HUES48 (cell line): Measurements from ENCODE around the gene E2F7.

Experiments used
- H3K27ac ChIP-seq: one replicate; pipeline ENCODE4 v1.7.0; 2013; ENCODE audit warnings: low read depth, low read length, inconsistent platforms
- H3K27me3 ChIP-seq: 2 replicates; pipeline ENCODE4 v1.6.1; 2013; ENCODE audit warnings: mild to moderate bottlenecking, low read length; ENCODE audit not compliant: control insufficient read depth, insufficient read depth
- H3K36me3 ChIP-seq: 2 replicates; pipeline ENCODE4 v1.6.1; 2013; ENCODE audit warnings: low read length; ENCODE audit not compliant: control insufficient read depth, insufficient read depth
- H3K4me1 ChIP-seq: 2 replicates; pipeline ENCODE4 v1.6.1; 2013; ENCODE audit warnings: mild to moderate bottlenecking, low read length; ENCODE audit not compliant: control insufficient read depth, insufficient read depth
- H3K4me3 ChIP-seq: 2 replicates; pipeline ENCODE4 v1.5.1; 2013; ENCODE audit warnings: mild to moderate bottlenecking, low read depth, low read length
- H3K9ac ChIP-seq: 2 replicates; pipeline ENCODE4 v1.6.1; 2013; ENCODE audit warnings: mild to moderate bottlenecking, low read depth, low read length, moderate library complexity
- H3K9me3 ChIP-seq: 2 replicates; pipeline ENCODE4 v1.6.1; 2013; ENCODE audit warnings: low read length; ENCODE audit not compliant: control insufficient read depth, insufficient read depth

Gene E2F7

GRCh38 chr12:77044721-77045120 is 20.6 kb downstream of the E2F7 start:
- Histone ChIP-seq H3K9ac (no peak overlapping the region), H3K36me3 (peaks cover 97% of the 10 kb centered on the region), H3K27ac (no peak overlapping the region), H3K4me3 (no peak overlapping the region), H3K9me3 (no peaks in the 10 kb centered on the region), H3K4me1 (no peaks in the 10 kb centered on the region), H3K27me3 (no peaks in the 10 kb centered on the region)

GRCh38 chr12:77042833-77043232 is 22.5 kb downstream of the E2F7 start:
- no peak overlapping the region for H3K9ac ChIP-seq
- peaks cover 97% of the 10 kb centered on the region for H3K36me3 ChIP-seq
- H3K4me3 ChIP-seq = no peak overlapping the region
- H3K27me3 ChIP-seq = no peaks in the 10 kb centered on the region
- peaks cover 3% of the 10 kb centered on the region; the same call in 1 of the 2 replicates for H3K9me3 ChIP-seq
- H3K27ac ChIP-seq = no peak overlapping the region
- no peaks in the 10 kb centered on the region for H3K4me1 ChIP-seq

- peaks cover 3% of the 10 kb centered on the region; the same call in 1 of the 2 replicates for H3K9me3 ChIP-seq
- no peak overlapping the region for H3K4me3 ChIP-seq
- no peaks in the 10 kb centered on the region for H3K4me1 ChIP-seq
- no peak overlapping the region for H3K9ac ChIP-seq
- peaks cover 82% of the 10 kb centered on the region for H3K36me3 ChIP-seq
- no peaks in the 10 kb centered on the region for H3K27me3 ChIP-seq
- H3K27ac ChIP-seq = no peak overlapping the region
These were observed 25.1 kb downstream of the E2F7 start for GRCh38 chr12:77040231-77040630.

DNA sequence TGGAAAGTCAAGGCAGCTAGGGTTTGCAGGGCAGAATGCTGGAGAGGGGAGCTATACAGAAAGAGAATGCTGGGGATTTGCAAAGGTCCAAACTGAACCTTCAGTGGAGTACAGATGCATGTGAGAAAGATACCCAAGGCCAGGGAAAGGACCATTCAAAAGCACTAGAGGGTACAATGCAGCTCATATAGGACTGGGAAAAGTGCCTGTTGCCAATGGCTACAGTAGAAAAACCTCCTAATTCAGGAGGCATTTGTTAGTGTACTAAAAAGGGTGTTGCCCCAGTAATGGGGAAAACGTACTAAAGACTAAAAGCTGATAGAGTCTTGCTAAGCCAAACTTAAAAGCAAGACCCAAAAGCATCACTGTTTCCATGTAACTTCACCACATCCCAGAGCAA is 30.1 kb downstream of the E2F7 start:
- H3K27ac ChIP-seq = no peak overlapping the region
- no peaks in the 10 kb centered on the region for H3K27me3 ChIP-seq
- no peaks in the 10 kb centered on the region for H3K4me1 ChIP-seq
- H3K4me3 ChIP-seq = no peak overlapping the region
- peaks cover 83% of the 10 kb centered on the region for H3K36me3 ChIP-seq
- peaks cover 3% of the 10 kb centered on the region; the same call in 1 of the 2 replicates for H3K9me3 ChIP-seq
- no peak overlapping the region for H3K9ac ChIP-seq

DNA sequence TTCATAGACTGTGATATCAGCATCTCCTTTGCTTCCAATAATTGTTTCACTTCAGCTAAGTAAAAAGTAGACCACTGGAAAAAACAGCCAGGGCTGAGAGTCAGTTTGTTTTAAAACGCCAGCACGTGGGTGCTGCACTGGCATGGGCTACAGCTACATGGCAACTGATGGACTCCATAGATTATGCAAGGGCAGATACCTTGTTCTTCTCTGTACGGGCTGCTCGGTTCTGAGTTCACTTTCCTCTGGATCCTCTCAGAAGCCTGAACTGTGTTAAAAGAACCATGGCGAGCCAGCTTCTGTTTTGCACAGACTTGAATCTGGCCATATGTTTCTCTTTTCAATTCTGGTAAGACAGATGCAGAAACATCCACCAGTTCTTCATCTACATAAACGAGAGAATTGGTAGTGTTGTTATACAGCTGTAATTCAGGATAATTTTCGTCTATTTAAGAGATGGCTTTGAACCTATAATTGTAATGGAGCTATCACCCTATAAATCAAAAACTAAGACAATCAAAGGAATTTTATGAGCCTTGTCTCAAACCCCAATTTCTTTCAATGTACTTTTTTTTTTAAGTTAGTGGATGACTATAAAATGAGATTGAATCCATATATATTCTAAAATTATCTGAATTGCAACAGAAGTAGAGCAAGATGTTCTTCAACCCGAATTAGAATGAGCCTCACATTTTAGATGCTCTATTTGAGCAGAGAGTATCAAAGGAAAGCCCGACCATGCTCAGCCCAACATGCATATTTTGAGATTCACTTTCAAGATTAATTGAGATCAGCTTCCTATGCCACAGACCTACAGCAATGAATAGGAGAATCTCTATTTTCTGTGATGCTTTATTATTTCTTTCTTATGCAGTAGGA is 31.5 kb downstream of the E2F7 start:
- Histone ChIP-seq H3K9ac (no peak overlapping the region), H3K36me3 (peaks cover 83% of the 10 kb centered on the region), H3K4me1 (no peaks in the 10 kb centered on the region), H3K27me3 (no peaks in the 10 kb centered on the region), H3K9me3 (peaks cover 3% of the 10 kb centered on the region; the same call in 1 of the 2 replicates), H3K27ac (no peak overlapping the region), H3K4me3 (no peak overlapping the region)

DNA sequence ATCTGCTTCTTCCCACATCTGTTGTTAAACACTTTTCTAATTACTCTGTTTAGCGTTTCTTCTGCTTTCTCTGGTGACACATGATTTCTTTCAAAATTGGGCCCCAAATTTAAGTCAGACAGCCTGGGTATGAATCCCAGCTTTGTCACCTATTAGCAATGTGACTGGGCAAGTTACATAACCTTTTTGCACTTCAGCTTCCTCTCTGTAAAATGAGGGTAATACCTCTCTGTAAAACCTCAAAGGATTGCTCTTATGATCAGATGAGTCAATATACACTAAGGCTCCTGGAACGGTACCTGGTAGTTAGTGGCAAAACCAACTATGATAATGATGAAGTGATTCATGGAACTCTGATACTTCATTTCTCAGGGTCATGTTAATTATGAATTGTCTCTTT is 33.0 kb downstream of the E2F7 start:
- H3K9ac ChIP-seq = no peak overlapping the region
- no peak overlapping the region for H3K27ac ChIP-seq
- no peaks in the 10 kb centered on the region for H3K9me3 ChIP-seq
- no peak overlapping the region for H3K4me3 ChIP-seq
- no peaks in the 10 kb centered on the region for H3K27me3 ChIP-seq
- H3K36me3 ChIP-seq = peaks cover 80% of the 10 kb centered on the region
- H3K4me1 ChIP-seq = no peaks in the 10 kb centered on the region

DNA sequence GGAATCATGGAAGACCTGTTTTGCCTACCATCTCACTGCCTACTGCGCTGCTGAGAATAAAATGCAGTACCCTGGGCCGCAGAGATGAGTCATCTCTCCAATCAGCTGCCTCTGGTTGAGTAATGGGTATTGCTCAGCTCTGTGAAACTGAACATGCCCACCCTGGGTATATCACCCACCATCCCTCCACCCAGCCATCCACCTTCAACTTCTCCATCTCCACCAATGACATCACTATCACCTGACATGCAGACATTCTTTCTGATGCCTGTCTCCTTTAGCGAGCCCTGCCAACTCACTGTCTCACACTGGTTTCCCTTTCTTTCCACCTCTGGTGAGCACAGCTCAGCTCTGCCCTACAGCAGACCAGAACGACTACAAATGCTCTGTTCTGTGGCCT is 33.6 kb downstream of the E2F7 start:
- no peak overlapping the region for H3K4me3 ChIP-seq
- no peaks in the 10 kb centered on the region for H3K9me3 ChIP-seq
- H3K4me1 ChIP-seq = no peaks in the 10 kb centered on the region
- H3K27ac ChIP-seq = no peak overlapping the region
- no peaks in the 10 kb centered on the region for H3K27me3 ChIP-seq
- H3K9ac ChIP-seq = no peak overlapping the region
- peaks cover 84% of the 10 kb centered on the region for H3K36me3 ChIP-seq

GRCh38 chr12:77025782-77026314 is 39.5 kb downstream of the E2F7 start:
- H3K4me3 ChIP-seq = no peak overlapping the region
- no peaks in the 10 kb centered on the region for H3K27me3 ChIP-seq
- no peaks in the 10 kb centered on the region for H3K9me3 ChIP-seq
- no peak overlapping the region for H3K9ac ChIP-seq
- H3K36me3 ChIP-seq = peaks cover 94% of the 10 kb centered on the region
- no peak overlapping the region for H3K27ac ChIP-seq
- no peaks in the 10 kb centered on the region for H3K4me1 ChIP-seq

GRCh38 chr12:77023501-77023900 is 41.9 kb downstream of the E2F7 start:
- peaks cover 93% of the 10 kb centered on the region for H3K36me3 ChIP-seq
- H3K27ac ChIP-seq = no peak overlapping the region
- no peaks in the 10 kb centered on the region for H3K4me1 ChIP-seq
- no peaks in the 10 kb centered on the region for H3K9me3 ChIP-seq
- no peak overlapping the region for H3K9ac ChIP-seq
- no peaks in the 10 kb centered on the region for H3K27me3 ChIP-seq
- H3K4me3 ChIP-seq = no peak overlapping the region

GRCh38 chr12:77019920-77020319 is 45.4 kb downstream of the E2F7 start:
- H3K36me3 ChIP-seq = peaks cover 64% of the 10 kb centered on the region

GRCh38 chr12:77016606-77017005 is 48.8 kb downstream of the E2F7 start:
- Histone ChIP-seq H3K9me3 (no peaks in the 10 kb centered on the region), H3K27ac (no peak overlapping the region), H3K36me3 (peaks cover 31% of the 10 kb centered on the region), H3K27me3 (no peaks in the 10 kb centered on the region), H3K4me3 (no peak overlapping the region), H3K9ac (no peak overlapping the region), H3K4me1 (peaks cover 10% of the 10 kb centered on the region)

More at GRCh38 chr12:77019920-77020319, 45.4 kb downstream of the E2F7 start:
- Histone ChIP-seq H3K4me1 (peaks cover 10% of the 10 kb centered on the region), H3K9me3 (no peaks in the 10 kb centered on the region), H3K27me3 (no peaks in the 10 kb centered on the region), H3K27ac (no peak overlapping the region), H3K4me3 (no peak overlapping the region), H3K9ac (no peak overlapping the region)
